ENCODE results near the gene DELE1.

DELE1 gene

GRCh38 chr5:141958546-141959172 is 35.0 kb downstream of the DELE1 start:
- no peak for DNase-seq

- DNase-seq: no peak
Measured at GRCh38 chr5:141960018-141960417, 36.3 kb downstream of the DELE1 start.

GRCh38 chr5:141960449-141961323 is 37.0 kb downstream of the DELE1 start:
- peak; percentile 75 to 91 for DNase-seq

GRCh38 chr5:141961466-141961865 is 37.8 kb downstream of the DELE1 start:
- no peak for DNase-seq

GRCh38 chr5:141963701-141964100 is 40.0 kb downstream of the DELE1 start:
- DNase-seq: no peak

GRCh38 chr5:141965071-141965470 is 41.4 kb downstream of the DELE1 start:
- no peak for DNase-seq

- no peak for DNase-seq
Measured at GRCh38 chr5:141966275-141966962, 42.7 kb downstream of the DELE1 start.

- no peak for DNase-seq
Measured at GRCh38 chr5:141966963-141967333, 43.3 kb downstream of the DELE1 start.

- DNase-seq: peak; percentile 79 to 88
Measured at GRCh38 chr5:141968914-141969608, 45.4 kb downstream of the DELE1 start, which contains the start of gene RNF14. Gene RNF14, plus strand, starts transcription at chr5:141969105. Its CDS starts 4,484 bp downstream, at chr5:141973589.

- no peak for DNase-seq
Measured at GRCh38 chr5:141969783-141970771, 46.4 kb downstream of the DELE1 start.

GRCh38 chr5:141973871-141974595 is 50.4 kb downstream of the DELE1 start:
- no peak for DNase-seq

- DNase-seq: no peak
Measured at GRCh38 chr5:141976176-141976575, 52.5 kb downstream of the DELE1 start.

GRCh38 chr5:141978389-141978788 is 54.7 kb downstream of the DELE1 start:
- no peak for DNase-seq

GRCh38 chr5:141982626-141983025 is 59.0 kb downstream of the DELE1 start:
- DNase-seq: no peak

GRCh38 chr5:141986072-141986471 is 62.4 kb downstream of the DELE1 start:
- DNase-seq: no peak

GRCh38 chr5:141989720-141990119 is 66.0 kb downstream of the DELE1 start:
- DNase-seq: no peak
